ES-I3 (cell line): Measurements from ENCODE around the gene CHKA.

Experiments
- H3K36me3 ChIP-seq: 2 replicates; pipeline ENCODE4 v1.6.1; 2013; ENCODE audit warnings: mild to moderate bottlenecking, low read length, control low read depth, moderate library complexity; ENCODE audit not compliant: insufficient read depth
- H3K4me1 ChIP-seq: 2 replicates; pipeline ENCODE4 v1.6.1; 2013; ENCODE audit warnings: mild to moderate bottlenecking, control low read depth, low read length; ENCODE audit not compliant: insufficient read depth
- H3K9ac ChIP-seq: 2 replicates; pipeline ENCODE4 v1.6.1; 2013; ENCODE audit warnings: low read depth, mild to moderate bottlenecking, low read length, moderate library complexity
- H3K9me3 ChIP-seq: 2 replicates; pipeline ENCODE4 v1.6.1; 2013; ENCODE audit warnings: mild to moderate bottlenecking, low read length, moderate library complexity; ENCODE audit not compliant: control insufficient read depth, insufficient read depth

Gene CHKA

GRCh38 chr11:68012843-68013610, 108.2 kb downstream of the CHKA start:
- H3K9me3 ChIP-seq = no peaks in the 10 kb centered on the region
- no peaks in the 10 kb centered on the region for H3K36me3 ChIP-seq
- H3K9ac ChIP-seq = no peak overlapping the region
- H3K4me1 ChIP-seq = peaks cover 27% of the 10 kb centered on the region; the same call in 1 of the 2 replicates

- Histone ChIP-seq H3K4me1 (peaks cover 27% of the 10 kb centered on the region; the same call in 1 of the 2 replicates), H3K9me3 (no peaks in the 10 kb centered on the region), H3K9ac (no peak overlapping the region), H3K36me3 (no peaks in the 10 kb centered on the region)
These were observed 108.9 kb downstream of the CHKA start for GRCh38 chr11:68012044-68012842.

- H3K4me1 ChIP-seq = peaks cover 23% of the 10 kb centered on the region; the same call in 1 of the 2 replicates
- H3K36me3 ChIP-seq = no peaks in the 10 kb centered on the region
- H3K9me3 ChIP-seq = no peaks in the 10 kb centered on the region
- H3K9ac ChIP-seq = no peak overlapping the region
These were observed 109.9 kb downstream of the CHKA start for GRCh38 chr11:68011051-68011943.

DNA sequence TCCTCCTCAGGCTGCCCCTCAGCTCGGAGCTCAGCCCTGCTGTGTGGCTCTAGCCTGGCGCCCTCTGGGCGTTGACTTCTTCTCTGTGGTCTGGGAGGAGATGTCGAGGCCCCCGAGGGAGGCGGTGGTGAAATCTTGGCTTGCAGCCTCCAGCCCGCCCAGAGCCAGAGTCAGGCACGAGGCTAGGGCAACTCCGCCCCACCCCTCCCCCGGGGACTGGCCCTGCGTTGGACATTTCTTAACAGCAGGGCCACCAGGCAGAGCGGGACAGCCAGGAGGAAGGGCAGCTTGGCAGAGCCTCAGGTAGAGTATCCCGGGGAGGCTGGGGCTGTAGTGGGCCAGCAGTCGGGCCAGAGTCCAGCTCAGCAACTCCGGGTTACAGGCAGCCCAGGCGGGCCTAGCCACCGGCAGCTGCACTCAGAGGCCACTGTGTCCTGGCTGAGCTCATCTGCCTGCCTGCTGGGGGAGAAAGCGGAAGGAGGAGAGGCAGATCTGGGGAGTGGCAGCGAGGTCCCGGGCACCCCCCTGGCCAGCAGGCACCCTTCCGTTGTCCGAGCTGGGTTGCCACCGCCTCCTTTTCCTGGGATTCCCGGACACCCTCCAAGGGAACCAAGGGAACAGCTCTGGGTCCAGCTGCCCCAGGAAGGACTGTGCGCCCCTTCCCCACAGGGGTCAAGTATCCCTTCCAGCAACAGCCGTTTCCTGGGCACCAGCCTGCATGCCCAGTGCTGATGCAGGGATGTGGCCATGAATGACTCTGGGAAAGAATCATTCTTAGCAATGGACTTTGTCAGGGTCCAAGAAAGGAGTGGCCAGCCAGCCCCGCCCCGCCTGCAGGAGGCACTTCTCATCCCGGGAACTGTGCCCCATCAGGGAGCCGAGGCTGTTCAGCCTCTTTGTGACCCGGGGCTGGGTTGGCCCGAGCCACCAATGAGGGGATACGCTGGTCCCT, 110.8 kb downstream of the CHKA start, which contains the start of gene ALDH3B1:
Gene ALDH3B1, plus strand, starts transcription at position 238 of the 952 bp plus-strand sequence. CDS start 4,971 bp downstream, outside the sequence.
- no peak within 1 kb of the TSS for H3K9ac ChIP-seq
- H3K36me3 ChIP-seq = no peaks in the 10 kb centered on the region
- peaks cover 23% of the 10 kb centered on the region; the same call in 1 of the 2 replicates for H3K4me1 ChIP-seq
- H3K9me3 ChIP-seq = no peaks in the 10 kb centered on the region

DNA sequence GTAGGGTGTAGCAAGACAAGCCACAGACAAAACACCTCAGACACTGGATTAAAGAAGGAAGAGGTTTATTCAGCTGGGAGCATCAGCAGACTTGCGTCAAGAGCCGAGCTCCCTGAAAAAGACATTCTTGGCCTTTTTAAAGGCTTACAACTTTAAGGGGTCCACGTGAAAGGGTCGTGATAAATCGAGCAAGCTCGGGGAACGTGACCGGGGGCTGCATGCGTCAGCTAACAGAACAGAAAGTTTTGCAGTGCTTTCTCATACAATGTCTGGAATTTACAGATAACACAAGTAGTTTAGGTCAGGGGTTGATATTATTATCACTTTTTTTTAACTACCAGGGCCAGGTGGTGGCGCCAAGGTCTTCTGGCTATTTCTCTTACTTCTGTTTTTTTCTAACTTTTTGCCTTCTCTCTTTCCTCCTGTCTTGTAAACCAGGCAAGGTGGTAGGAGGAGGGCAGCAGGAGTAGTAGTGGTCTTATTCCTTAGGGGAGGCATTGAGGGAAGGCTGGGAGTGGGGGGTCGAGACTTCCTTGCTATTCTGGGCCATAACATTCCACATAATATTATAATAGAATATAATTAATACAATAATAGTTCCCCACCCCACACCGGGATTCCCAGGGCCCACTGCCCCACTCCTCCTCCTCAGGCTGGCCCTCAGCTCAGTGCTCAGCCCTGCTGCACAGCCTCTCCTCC, 111.6 kb downstream of the CHKA start:
- Histone ChIP-seq H3K9me3 (no peaks in the 10 kb centered on the region), H3K4me1 (peaks cover 23% of the 10 kb centered on the region; the same call in 1 of the 2 replicates), H3K36me3 (no peaks in the 10 kb centered on the region), H3K9ac (no peak overlapping the region)

DNA sequence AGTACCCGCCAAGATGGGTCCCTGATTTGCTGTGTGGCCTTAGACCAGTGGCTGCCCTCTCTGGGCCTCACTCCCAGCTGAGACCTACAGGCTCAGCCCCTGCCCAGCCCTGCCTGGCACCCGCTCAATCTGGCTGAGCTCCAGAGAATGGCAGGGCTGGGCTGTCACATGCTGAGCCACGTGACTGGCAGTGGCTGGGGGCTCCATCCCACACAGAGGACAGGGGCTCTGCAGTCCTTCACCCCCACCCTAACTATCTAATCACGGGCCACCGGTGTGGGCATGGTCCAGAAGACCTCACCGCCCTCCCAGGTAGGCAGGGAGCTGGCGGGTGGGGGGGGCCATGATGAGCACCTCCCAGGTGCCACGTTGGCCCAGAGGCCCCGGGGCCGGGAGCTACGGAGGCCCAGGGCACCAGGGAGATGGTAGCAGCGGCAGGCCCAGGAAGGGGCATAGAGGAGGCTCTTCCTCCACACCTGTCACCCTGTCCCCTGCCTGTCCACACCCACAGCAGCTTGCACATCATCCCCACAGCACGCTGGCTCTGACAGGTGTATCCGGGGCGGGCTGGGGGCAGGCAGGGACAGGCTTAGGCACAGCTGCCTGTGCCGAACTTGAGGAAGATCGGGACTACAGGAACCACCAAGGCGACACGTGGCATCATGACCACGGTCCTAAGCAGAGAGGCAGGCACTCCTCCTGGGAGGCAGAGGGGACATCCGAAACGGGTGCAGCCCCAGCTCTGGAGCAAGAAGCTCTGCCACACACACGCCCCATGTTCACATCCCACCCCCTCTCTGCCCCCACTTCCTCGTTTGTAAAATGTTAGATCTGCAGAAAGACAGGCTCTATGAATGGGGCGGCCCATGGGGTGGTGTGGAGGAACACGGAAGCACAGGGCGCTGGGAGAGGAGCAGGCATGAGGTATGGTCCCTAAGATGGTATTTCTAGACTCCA, 112.5 kb downstream of the CHKA start:
- no peaks in the 10 kb centered on the region for H3K9me3 ChIP-seq
- no peak overlapping the region for H3K9ac ChIP-seq
- no peaks in the 10 kb centered on the region for H3K36me3 ChIP-seq
- peaks cover 25% of the 10 kb centered on the region; the same call in 1 of the 2 replicates for H3K4me1 ChIP-seq

DNA sequence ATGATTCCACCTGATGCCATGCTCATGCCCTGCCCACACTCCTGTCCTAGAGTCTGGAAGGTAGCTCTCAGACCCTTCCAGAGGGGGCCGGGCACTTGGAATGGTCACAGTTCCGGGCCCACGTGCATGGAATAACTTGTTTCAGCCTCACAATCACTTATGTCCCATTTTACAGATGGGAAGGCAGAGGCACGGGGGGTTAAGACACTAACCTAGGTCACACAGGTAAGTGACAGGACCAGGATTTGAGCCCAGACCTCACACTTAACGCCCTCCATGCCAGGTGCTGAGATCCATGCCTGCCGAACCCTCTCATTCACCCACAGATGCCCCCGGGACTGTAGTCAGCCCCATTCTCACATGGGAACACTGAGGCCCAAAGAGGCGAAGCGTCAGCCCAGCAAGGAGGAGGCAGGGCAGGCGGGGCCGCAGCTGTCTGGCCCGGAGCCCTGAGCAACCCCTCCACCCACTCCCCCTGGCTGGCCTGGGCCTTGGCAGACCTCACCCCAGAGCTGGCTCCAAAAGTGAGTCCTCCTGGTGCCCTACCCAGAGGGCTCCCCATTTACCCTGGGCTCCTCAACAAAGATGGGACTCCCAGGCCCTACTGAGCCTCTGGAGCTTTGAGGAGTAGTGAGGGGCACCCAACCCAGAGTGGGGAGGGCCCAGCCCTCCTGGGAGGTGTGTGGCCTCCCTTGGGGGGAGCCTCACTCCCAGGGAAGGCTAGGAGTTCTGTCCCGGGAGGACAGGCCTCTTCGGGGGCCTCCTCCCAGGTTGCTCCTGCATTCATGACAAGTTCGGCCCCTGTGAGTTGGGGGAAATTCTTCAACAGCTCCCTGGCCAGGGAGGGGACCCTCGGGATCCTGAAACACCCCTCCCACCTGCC, 113.4 kb downstream of the CHKA start:
- no peak overlapping the region for H3K9ac ChIP-seq
- peaks cover 25% of the 10 kb centered on the region; the same call in 1 of the 2 replicates for H3K4me1 ChIP-seq

DNA sequence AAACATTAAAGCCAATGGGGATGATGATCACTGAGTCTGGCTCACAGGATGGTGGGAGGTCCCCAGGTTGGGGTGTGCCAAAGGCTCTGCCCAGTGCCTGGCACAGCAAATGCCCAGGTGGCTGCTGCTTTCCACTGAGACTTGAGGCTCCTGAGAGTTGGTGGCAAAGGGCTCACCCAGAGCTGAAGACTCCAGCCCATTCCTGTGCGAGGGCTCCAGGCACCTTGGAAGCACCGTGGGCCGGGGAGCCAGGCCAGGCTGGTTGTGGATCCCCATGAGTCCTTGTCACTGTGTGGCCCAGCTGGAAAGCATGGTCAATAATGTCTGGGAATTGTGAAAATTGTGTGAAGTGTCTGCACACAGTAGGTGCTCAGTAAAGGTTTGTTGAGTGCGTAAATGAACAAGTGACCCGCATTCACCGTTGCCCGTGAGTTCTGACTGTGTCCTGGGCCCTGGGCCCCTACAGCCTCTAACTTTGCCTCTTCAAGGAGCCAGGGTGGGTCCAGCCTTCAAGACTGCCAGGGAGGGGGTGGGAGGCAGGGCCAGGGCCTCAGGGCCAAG, 114.5 kb downstream of the CHKA start:
- no peaks in the 10 kb centered on the region for H3K36me3 ChIP-seq
- no peak overlapping the region for H3K9ac ChIP-seq
- peaks cover 25% of the 10 kb centered on the region; the same call in 1 of the 2 replicates for H3K4me1 ChIP-seq
- H3K9me3 ChIP-seq = no peaks in the 10 kb centered on the region

More for the DNA sequence above, 113.4 kb downstream of the CHKA start:
- H3K9me3 ChIP-seq = no peaks in the 10 kb centered on the region
- H3K36me3 ChIP-seq = no peaks in the 10 kb centered on the region

DNA sequence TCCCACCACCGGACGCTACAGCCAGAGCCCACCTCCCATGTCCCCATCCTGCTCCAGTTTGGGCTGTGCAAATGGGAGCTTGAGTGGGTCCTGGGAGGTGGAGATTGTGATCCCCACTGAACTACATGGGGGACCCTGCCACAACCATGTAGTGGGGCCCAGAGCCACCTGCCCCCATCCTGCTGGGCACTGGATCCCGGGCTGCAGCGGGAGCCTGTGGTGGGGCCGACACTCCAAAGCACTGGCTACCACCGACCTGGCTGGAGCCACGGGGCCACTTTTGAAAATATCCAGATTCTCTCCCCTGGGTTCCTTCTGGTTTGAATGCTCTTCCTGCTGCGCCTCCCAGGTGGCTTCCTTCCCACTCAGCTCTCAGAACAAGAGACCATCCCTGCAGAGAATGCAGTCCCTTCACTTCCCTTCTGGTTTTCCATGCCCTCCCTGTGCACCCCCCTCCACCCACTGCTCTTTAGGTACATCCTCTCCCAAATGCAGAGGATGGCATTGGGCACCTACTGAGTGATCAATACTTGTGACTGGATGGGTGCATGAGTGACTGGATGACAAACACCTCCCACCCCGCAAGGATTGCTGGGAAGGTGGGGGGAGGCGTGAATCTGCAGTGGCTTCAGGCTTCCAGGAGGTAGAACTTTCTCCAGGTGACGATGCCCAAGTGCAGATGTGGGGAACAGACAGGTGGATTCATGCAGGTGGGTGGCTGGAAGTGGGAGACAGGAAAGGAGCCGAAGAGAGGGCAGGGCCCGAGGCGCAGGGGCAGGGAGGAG, 116.4 kb downstream of the CHKA start:
- peaks cover 10% of the 10 kb centered on the region; the same call in 1 of the 2 replicates for H3K4me1 ChIP-seq
- no peaks in the 10 kb centered on the region for H3K9me3 ChIP-seq
- H3K9ac ChIP-seq = peak overlapping the region; percentile 49; the same call in 1 of the 2 replicates
- no peaks in the 10 kb centered on the region for H3K36me3 ChIP-seq

GRCh38 chr11:68003846-68004550, 117.2 kb downstream of the CHKA start, which contains the start of gene UNC93B1:
TSS of gene UNC93B1 (minus strand) at chr11:68004097. CDS start at chr11:68004043, 54 bp downstream.
- Histone ChIP-seq H3K9ac (peak within 1 kb of the TSS; percentile 49), H3K4me1 (peaks cover 9% of the 10 kb centered on the region; the same call in 1 of the 2 replicates), H3K36me3 (no peaks in the 10 kb centered on the region), H3K9me3 (no peaks in the 10 kb centered on the region)
